ENCODE results near the gene NR6A1.

Gene NR6A1

GRCh38 chr9:124688238-124688904 lies 82.7 kb downstream of the NR6A1 start:
- DNase-seq (ENCODE audit: low read depth) = no peak

- DNase-seq (ENCODE audit: low read depth) = no peak
Observed at GRCh38 chr9:124686918-124687317, 84.2 kb downstream of the NR6A1 start.

- DNase-seq (ENCODE audit: low read depth) = no peak
Observed at GRCh38 chr9:124685217-124685616, 85.9 kb downstream of the NR6A1 start.

- DNase-seq (ENCODE audit: low read depth) = no peak
Observed at GRCh38 chr9:124684169-124684568, 86.9 kb downstream of the NR6A1 start.

- DNase-seq (ENCODE audit: low read depth) = no peak
Observed at GRCh38 chr9:124683043-124683442, 88.1 kb downstream of the NR6A1 start.

- DNase-seq (ENCODE audit: low read depth) = no peak
Observed at GRCh38 chr9:124680714-124681390, 90.3 kb downstream of the NR6A1 start.

- no peak for DNase-seq (ENCODE audit: low read depth)
Observed at GRCh38 chr9:124680049-124680448, 91.1 kb downstream of the NR6A1 start.

GRCh38 chr9:124676159-124676551 lies 95.0 kb downstream of the NR6A1 start:
- no peak for DNase-seq (ENCODE audit: low read depth)

- no peak for DNase-seq (ENCODE audit: low read depth)
Observed at GRCh38 chr9:124675261-124676158, 95.6 kb downstream of the NR6A1 start.

- DNase-seq (ENCODE audit: low read depth) = no peak
Observed at GRCh38 chr9:124674651-124675050, 96.5 kb downstream of the NR6A1 start.

- no peak for DNase-seq (ENCODE audit: low read depth)
Observed at GRCh38 chr9:124673063-124673462, 98.0 kb downstream of the NR6A1 start.

GRCh38 chr9:124671861-124672260 lies 99.2 kb downstream of the NR6A1 start:
- DNase-seq (ENCODE audit: low read depth) = no peak

- DNase-seq (ENCODE audit: low read depth) = no peak
Observed at GRCh38 chr9:124666642-124667041, 104.5 kb downstream of the NR6A1 start.

GRCh38 chr9:124665391-124666058 lies 105.6 kb downstream of the NR6A1 start:
- DNase-seq (ENCODE audit: low read depth) = peak; percentile 93

GRCh38 chr9:124664143-124664542 lies 107.0 kb downstream of the NR6A1 start:
- DNase-seq (ENCODE audit: low read depth) = no peak

GRCh38 chr9:124663046-124663961 lies 107.8 kb downstream of the NR6A1 start:
- no peak for DNase-seq (ENCODE audit: low read depth)

- no peak for DNase-seq (ENCODE audit: low read depth)
Observed at GRCh38 chr9:124662561-124662960, 108.5 kb downstream of the NR6A1 start.

GRCh38 chr9:124661271-124661670 lies 109.8 kb downstream of the NR6A1 start:
- no peak for DNase-seq (ENCODE audit: low read depth)

GRCh38 chr9:124660341-124660801 lies 110.7 kb downstream of the NR6A1 start:
- peak; percentile 78 for DNase-seq (ENCODE audit: low read depth)

- peak; percentile 96 for DNase-seq (ENCODE audit: low read depth)
Observed at GRCh38 chr9:124659099-124659659, 111.9 kb downstream of the NR6A1 start.
